Kidney (tissue), 14 donors: ENCODE measurements around the gene NHERF2. TPM values are rescaled to one million over a fixed set of nuclear protein-coding genes. Genes with fewer than 3 reads are reported as not detected.
A peak's percentile ranks its signal among the peaks of the same experiment; 100 is the strongest.

Experiments used
- DNase-seq, 5 donors: peaks; one replicate each; pipeline ENCODE4 v3.0.0-alpha.2; 2013 to 2020
- FAIRE-seq: peaks from 2 replicates; lab custom pipeline; 2012; peaks lifted over from hg19 to GRCh38; lab: Jason Lieb, UNC
- H3K27ac ChIP-seq, 2 donors: one replicate each; pipeline ENCODE4 v1.7.0; 2013; ENCODE audit warnings: low read depth in 2 of 2, low read length in 2 of 2, inconsistent platforms in 1 of 2
- H3K27me3 ChIP-seq: one replicate; pipeline ENCODE4 v1.7.1; 2013; ENCODE audit warnings: low read length, inconsistent platforms; ENCODE audit not compliant: control insufficient read depth, insufficient read depth
- H3K36me3 ChIP-seq, 3 donors: one replicate each; pipeline versions ENCODE4 v1.7.0 to v1.7.1; 2013; ENCODE audit warnings: low read length in 3 of 3, control low read depth in 1 of 3, inconsistent platforms in 1 of 3; ENCODE audit not compliant: insufficient read depth in 3 of 3, control insufficient read depth in 2 of 3
- H3K4me1 ChIP-seq, 3 donors: one replicate each; pipeline versions ENCODE4 v1.7.0 to v1.7.1; 2013; ENCODE audit warnings: low read length in 3 of 3, inconsistent platforms in 1 of 3, low read depth in 1 of 3; ENCODE audit not compliant: control insufficient read depth in 2 of 3, insufficient read depth in 2 of 3
- H3K4me3 ChIP-seq, 3 donors: one replicate each; pipeline versions ENCODE4 v1.7.0 to v1.8.1; 2013; ENCODE audit warnings: low read length in 3 of 3, control low read depth in 1 of 3, inconsistent platforms in 1 of 3
- H3K9ac ChIP-seq, 3 donors: one replicate each; pipeline versions ENCODE4 v1.7.0 to v1.7.1; 2013; ENCODE audit warnings: low read length in 3 of 3, control low read depth in 1 of 3, inconsistent platforms in 1 of 3
- H3K9me3 ChIP-seq, 3 donors: one replicate each; pipeline versions ENCODE4 v1.7.0 to v1.7.1; 2013; ENCODE audit warnings: low read length in 3 of 3, control low read depth in 1 of 3, inconsistent platforms in 1 of 3; ENCODE audit not compliant: control insufficient read depth in 2 of 3, insufficient read depth in 1 of 3
- CTCF ChIP-seq: IDR thresholded peaks from 3 replicates; pipeline ENCODE4 v1.5.1; 2012; ENCODE audit warnings: mild to moderate bottlenecking, moderate library complexity, borderline replicate concordance; ENCODE audit not compliant: insufficient read depth; ENCODE audit errors: extremely low read depth
- intact Hi-C: fragments of 100-400 bp; cut with DNase I; formaldehyde crosslinking; loops from one replicate; pipeline ENCODE4 v1.11.1; 2022
- polyA plus RNA-seq: library from polyadenylated mRNA; stranded (reverse); fragments of 350-450 nt; fragmentation: Illumina TruSeq; extraction: RNeasy Lipid Tissue Mini Kit (QIAGEN cat#74804); gene quantifications from one replicate; pipeline ENCODE4 v1.2.3, GENCODE V29; 2014; ENCODE audit warnings: low read depth, low replicate concordance; ENCODE audit not compliant: insufficient read depth
- total RNA-seq: library from RNA; stranded (reverse); fragmentation: NEBNext Ultra II Directional; extraction: Animal tissue kit (Norgen Biotek cat#: 25700); gene quantifications from one replicate; pipeline ENCODE4 v1.2.1, GENCODE V29; 2021
- donor health status: control.
- donor health status: control.
- donor health status: control.
- donor health status: control.
- donor health status: control.
- donor health status: DM: yes; HTN: yes; CAD: no.
- donor health status: Normal renal cell carcinoma (clear cell type).

The NHERF2 gene
- total and polyA plus RNA-seq, 2 donors from 2014 or later: 238 to 405 TPM

GRCh38 chr16:2015947-2016208 lies 10.8 kb upstream of the NHERF2 start:
- H3K36me3 ChIP-seq: no peaks in the 10 kb centered on the region
- H3K4me1 ChIP-seq: peaks cover 0 to 4% (median 0%) of the 10 kb centered on the region in 3 donors
- FAIRE-seq: no peak
- H3K9ac ChIP-seq: no peak overlapping the region
- intact Hi-C loops: no loop called here
- H3K27me3 ChIP-seq: no peaks in the 10 kb centered on the region
- TF ChIP-seq CTCF: no peak
- H3K9me3 ChIP-seq: no peaks in the 10 kb centered on the region
- H3K4me3 ChIP-seq: no peak overlapping the region
- no peak overlapping the region for H3K27ac ChIP-seq
- DNase-seq: no peak

- FAIRE-seq (no peak), DNase-seq (peak in 1 of 5 donors; percentile 62)
- Histone ChIP-seq H3K4me1 (peaks cover 0 to 4% (median 0%) of the 10 kb centered on the region in 3 donors), H3K27ac (no peak overlapping the region), H3K4me3 (no peak overlapping the region), H3K9me3 (no peaks in the 10 kb centered on the region), H3K27me3 (no peaks in the 10 kb centered on the region), H3K9ac (no peak overlapping the region), H3K36me3 (no peaks in the 10 kb centered on the region)
- TF ChIP-seq CTCF: no peak
- intact Hi-C loops: no loop called here
Measured at GRCh38 chr16:2016407-2016922, 10.2 kb upstream of the NHERF2 start.

- intact Hi-C loops: no loop called here
- H3K27ac ChIP-seq: no peak within 1 kb of the TSS
- DNase-seq: peak in 3 of 5 donors; percentile 61 to 76 (median 75)
- H3K4me3 ChIP-seq: no peak within 1 kb of the TSS
- TF ChIP-seq CTCF: no peak
- H3K9me3 ChIP-seq: no peaks in the 10 kb centered on the region
- FAIRE-seq: no peak
- H3K9ac ChIP-seq: no peak within 1 kb of the TSS
- peaks cover 0 to 20% (median 0%) of the 10 kb centered on the region in 3 donors for H3K4me1 ChIP-seq
- H3K36me3 ChIP-seq: no peaks in the 10 kb centered on the region
- H3K27me3 ChIP-seq: no peaks in the 10 kb centered on the region
Measured at GRCh38 chr16:2019518-2019920, 7.2 kb upstream of the NHERF2 start, which contains the start of gene NPW. NPW (plus strand) TSS chr16:2019785.
